ENCODE results near the gene TKFC.

- TF ChIP-seq, protein P1, sequence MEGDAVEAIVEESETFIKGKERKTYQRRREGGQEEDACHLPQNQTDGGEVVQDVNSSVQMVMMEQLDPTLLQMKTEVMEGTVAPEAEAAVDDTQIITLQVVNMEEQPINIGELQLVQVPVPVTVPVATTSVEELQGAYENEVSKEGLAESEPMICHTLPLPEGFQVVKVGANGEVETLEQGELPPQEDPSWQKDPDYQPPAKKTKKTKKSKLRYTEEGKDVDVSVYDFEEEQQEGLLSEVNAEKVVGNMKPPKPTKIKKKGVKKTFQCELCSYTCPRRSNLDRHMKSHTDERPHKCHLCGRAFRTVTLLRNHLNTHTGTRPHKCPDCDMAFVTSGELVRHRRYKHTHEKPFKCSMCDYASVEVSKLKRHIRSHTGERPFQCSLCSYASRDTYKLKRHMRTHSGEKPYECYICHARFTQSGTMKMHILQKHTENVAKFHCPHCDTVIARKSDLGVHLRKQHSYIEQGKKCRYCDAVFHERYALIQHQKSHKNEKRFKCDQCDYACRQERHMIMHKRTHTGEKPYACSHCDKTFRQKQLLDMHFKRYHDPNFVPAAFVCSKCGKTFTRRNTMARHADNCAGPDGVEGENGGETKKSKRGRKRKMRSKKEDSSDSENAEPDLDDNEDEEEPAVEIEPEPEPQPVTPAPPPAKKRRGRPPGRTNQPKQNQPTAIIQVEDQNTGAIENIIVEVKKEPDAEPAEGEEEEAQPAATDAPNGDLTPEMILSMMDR (IDR thresholded peaks at IDR 0.05), result no peak
- no peak for TF ChIP-seq POLR2AphosphoS5 (IDR thresholded peaks at IDR 0.05)
These were observed 28.3 kb downstream of the TKFC start for GRCh38 chr11:61361237-61361740.
